Muscle layer of colon (tissue), 2 donors: ENCODE results near the gene TCEANC2.
"Not testable (repeated sequence)": the region's sequence is repeated elsewhere in the genome, so short reads cannot be mapped to it uniquely, and the experiment has no call there.

Source experiments
- H3K27ac ChIP-seq: one replicate; pipeline ENCODE4 v1.7.0; 2013; ENCODE audit warnings: low read depth, mild to moderate bottlenecking, low read length, moderate library complexity
- H3K27me3 ChIP-seq, 2 donors: one replicate each; pipeline ENCODE4 v1.7.0; 2013; ENCODE audit warnings: low read length in 2 of 2, mild to moderate bottlenecking in 2 of 2; ENCODE audit not compliant: insufficient read depth in 2 of 2, control insufficient read depth in 1 of 2
- H3K36me3 ChIP-seq: one replicate; pipeline ENCODE4 v1.7.0; 2013; ENCODE audit warnings: mild to moderate bottlenecking, low read length; ENCODE audit not compliant: insufficient read depth
- H3K4me1 ChIP-seq: one replicate; pipeline ENCODE4 v1.7.0; 2013; ENCODE audit warnings: mild to moderate bottlenecking, low read length; ENCODE audit not compliant: insufficient read depth
- H3K4me3 ChIP-seq, 2 donors: one replicate each; pipeline ENCODE4 v1.7.0; 2013; ENCODE audit warnings: low read length in 2 of 2, low read depth in 1 of 2, mild to moderate bottlenecking in 1 of 2, moderate library complexity in 1 of 2
- H3K9ac ChIP-seq: one replicate; pipeline ENCODE4 v1.7.0; 2013; ENCODE audit warnings: low read length
- H3K9me3 ChIP-seq: one replicate; pipeline ENCODE4 v1.7.0; 2013; ENCODE audit warnings: mild to moderate bottlenecking, low read length
- donor health status: abdominal sarcoma.
- donor health status: Adenocarcinoma of cecum.

Gene TCEANC2

DNA sequence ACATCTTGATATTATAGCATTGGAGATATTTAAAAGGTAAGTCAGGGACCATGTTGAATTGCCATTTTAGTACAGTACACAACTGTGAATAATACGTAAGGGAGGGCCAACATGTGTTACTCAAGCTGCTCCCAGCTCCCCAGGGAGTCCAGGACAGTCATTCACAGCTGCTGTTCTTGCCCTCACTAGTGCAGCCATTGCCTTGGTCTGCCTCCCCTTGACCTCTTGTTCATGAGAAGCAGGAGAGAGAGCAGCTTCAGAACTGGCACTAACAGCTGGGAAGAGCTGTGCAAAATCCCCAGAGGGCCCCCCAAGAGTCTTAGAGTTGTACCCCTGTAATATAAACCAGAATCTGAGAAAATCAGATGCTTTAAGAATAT, 16.4 kb downstream of the TCEANC2 start:
- no peak overlapping the region for H3K27ac ChIP-seq
- no peaks in the 10 kb centered on the region for H3K36me3 ChIP-seq
- H3K9ac ChIP-seq, result no peak overlapping the region
- no peaks in the 10 kb centered on the region for H3K27me3 ChIP-seq
- no peaks in the 10 kb centered on the region for H3K4me1 ChIP-seq
- H3K9me3 ChIP-seq, result no peaks in the 10 kb centered on the region
- no peak overlapping the region for H3K4me3 ChIP-seq

- H3K36me3 ChIP-seq, result no peaks in the 10 kb centered on the region
- no peak overlapping the region for H3K27ac ChIP-seq
- no peaks in the 10 kb centered on the region for H3K27me3 ChIP-seq
- H3K4me3 ChIP-seq, result no peak overlapping the region
- no peaks in the 10 kb centered on the region for H3K9me3 ChIP-seq
- no peak overlapping the region for H3K9ac ChIP-seq
- H3K4me1 ChIP-seq, result no peaks in the 10 kb centered on the region
Observed at GRCh38 chr1:54070171-54070837, 16.9 kb downstream of the TCEANC2 start.

DNA sequence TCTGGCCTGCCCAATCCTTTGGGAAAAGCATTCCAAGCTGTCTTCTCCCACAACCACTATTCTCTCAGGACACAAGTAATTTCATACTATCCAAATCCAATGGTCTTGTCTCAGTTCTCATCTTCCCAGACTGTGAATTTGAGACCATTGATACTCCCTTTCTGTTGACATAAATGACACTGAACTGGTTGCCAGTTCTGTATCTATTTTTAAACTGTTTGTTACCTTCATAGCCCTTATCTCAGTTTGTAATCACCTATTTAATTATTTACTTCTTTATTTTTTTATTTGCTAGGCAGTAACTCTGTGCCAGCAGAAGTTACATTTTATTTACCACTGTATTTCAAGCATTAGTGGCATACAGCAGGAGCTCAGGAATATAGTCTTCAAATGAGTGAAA, 24.0 kb downstream of the TCEANC2 start:
- Histone ChIP-seq H3K4me3 (no peak overlapping the region), H3K4me1 (no peaks in the 10 kb centered on the region), H3K36me3 (no peaks in the 10 kb centered on the region), H3K9ac (no peak overlapping the region), H3K9me3 (no peaks in the 10 kb centered on the region), H3K27ac (no peak overlapping the region), H3K27me3 (no peaks in the 10 kb centered on the region)

GRCh38 chr1:54080598-54081049, 27.2 kb downstream of the TCEANC2 start:
- no peaks in the 10 kb centered on the region for H3K4me1 ChIP-seq
- H3K9me3 ChIP-seq, result no peaks in the 10 kb centered on the region
- H3K9ac ChIP-seq, result no peak overlapping the region
- H3K27me3 ChIP-seq, result no peaks in the 10 kb centered on the region
- no peak overlapping the region for H3K27ac ChIP-seq
- no peaks in the 10 kb centered on the region for H3K36me3 ChIP-seq
- H3K4me3 ChIP-seq, result no peak overlapping the region

DNA sequence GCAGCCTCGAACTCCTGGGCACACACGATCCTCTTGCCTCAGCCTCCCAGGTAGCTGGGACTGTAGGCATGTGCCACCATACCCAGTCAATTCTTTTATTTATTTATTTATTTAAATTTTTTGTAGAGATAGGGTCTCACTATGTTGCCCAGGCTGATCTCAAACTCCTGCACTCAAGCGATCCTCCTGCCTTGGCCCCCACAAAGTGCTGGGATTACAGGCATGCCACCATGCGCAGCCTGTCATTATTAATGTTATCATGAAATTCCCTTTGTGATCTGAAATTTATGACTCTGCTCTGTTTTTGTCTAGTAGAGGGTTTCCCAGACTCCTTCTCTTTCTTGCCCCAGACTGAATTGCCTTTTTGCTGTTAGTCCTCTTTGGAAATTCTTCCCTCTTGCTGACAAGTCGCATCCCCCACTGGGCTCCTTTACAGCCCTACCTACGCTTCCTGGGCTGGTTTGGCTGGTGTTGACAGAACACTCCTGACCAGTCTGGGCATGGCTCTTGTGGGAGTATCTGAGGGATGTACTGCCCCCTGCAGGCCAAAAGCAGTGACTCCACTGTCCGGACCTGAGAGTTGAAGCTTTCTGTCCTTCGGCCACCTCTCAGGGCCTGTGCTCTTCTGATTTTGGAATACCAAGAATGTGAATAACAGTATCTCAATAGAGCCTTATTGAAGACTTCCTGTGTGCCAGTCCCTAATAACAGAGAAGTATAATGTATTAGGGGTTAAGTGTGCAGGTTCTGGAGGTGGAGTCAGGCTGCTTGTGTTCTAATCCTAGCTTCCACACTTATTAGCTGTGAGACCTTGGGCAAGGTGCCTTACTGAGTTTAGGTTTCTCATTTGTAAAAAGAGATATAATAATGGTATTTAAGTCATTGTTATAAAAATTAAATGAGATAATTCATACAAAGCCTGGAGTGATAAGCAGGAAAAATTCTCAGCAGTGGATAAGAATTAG, 28.2 kb downstream of the TCEANC2 start:
- Histone ChIP-seq H3K9ac (no peak overlapping the region), H3K27ac (no peak overlapping the region), H3K4me1 (no peaks in the 10 kb centered on the region), H3K27me3 (no peaks in the 10 kb centered on the region), H3K4me3 (no peak overlapping the region), H3K36me3 (no peaks in the 10 kb centered on the region), H3K9me3 (no peaks in the 10 kb centered on the region)

DNA sequence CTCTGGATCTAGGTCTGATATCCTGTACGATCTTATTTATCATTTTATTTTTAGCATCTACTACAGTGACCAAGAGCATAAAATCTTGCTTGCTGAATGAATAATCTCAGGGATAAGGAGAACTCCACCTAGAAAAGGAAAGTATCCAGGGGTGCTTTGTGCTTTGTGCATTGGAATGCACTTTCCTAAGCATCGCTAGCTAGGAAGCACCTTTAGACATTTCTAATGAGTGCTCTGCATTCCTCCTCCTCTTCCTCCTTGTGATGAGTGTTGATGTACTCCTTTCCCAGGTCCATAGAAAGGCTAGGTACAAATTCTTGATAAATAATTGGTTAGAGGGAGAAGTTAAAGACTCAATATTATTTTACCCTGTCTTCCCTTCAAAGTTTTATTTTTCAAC, 31.4 kb downstream of the TCEANC2 start:
- H3K9ac ChIP-seq, result no peak overlapping the region
- H3K4me3 ChIP-seq, result no peak overlapping the region
- H3K9me3 ChIP-seq, result no peaks in the 10 kb centered on the region
- no peaks in the 10 kb centered on the region for H3K27me3 ChIP-seq
- H3K4me1 ChIP-seq, result no peaks in the 10 kb centered on the region
- peaks cover 4% of the 10 kb centered on the region for H3K36me3 ChIP-seq
- H3K27ac ChIP-seq, result no peak overlapping the region

GRCh38 chr1:54086754-54087153, 33.3 kb downstream of the TCEANC2 start:
- Histone ChIP-seq H3K4me1 (no peaks in the 10 kb centered on the region), H3K27me3 (no peaks in the 10 kb centered on the region), H3K9me3 (no peaks in the 10 kb centered on the region), H3K27ac (no peak overlapping the region), H3K4me3 (no peak overlapping the region), H3K36me3 (peaks cover 4% of the 10 kb centered on the region), H3K9ac (no peak overlapping the region)

DNA sequence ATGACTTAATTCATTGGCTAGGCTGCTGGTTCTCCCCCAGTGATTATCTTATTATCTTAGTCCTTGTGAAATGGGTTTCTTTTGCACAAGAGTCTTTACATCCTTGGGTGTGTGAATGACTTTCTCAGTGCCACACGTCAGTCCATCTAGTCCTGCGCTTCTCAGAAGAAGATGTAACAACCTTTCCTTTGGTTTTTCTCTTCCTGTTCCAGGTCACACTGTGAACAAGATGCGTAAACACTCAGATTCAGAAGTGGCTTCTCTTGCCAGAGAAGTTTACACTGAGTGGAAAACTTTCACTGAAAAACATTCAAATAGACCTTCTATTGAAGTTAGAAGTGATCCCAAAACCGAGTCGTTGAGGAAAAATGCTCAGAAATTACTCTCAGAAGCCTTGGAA, 35.0 kb downstream of the TCEANC2 start:
- no peak overlapping the region for H3K9ac ChIP-seq
- no peaks in the 10 kb centered on the region for H3K9me3 ChIP-seq
- H3K27ac ChIP-seq, result no peak overlapping the region
- H3K4me1 ChIP-seq, result no peaks in the 10 kb centered on the region
- no peak overlapping the region for H3K4me3 ChIP-seq
- no peaks in the 10 kb centered on the region for H3K27me3 ChIP-seq
- peaks cover 4% of the 10 kb centered on the region for H3K36me3 ChIP-seq

GRCh38 chr1:54091666-54092065, 38.3 kb downstream of the TCEANC2 start:
- Histone ChIP-seq H3K4me3 (no peak overlapping the region), H3K27me3 (no peaks in the 10 kb centered on the region), H3K27ac (no peak overlapping the region), H3K9me3 (no peaks in the 10 kb centered on the region), H3K36me3 (peaks cover 4% of the 10 kb centered on the region), H3K9ac (no peak overlapping the region), H3K4me1 (no peaks in the 10 kb centered on the region)

GRCh38 chr1:54094001-54094729, 40.8 kb downstream of the TCEANC2 start:
- Histone ChIP-seq H3K4me1 (no peaks in the 10 kb centered on the region), H3K36me3 (peaks cover under 1% of the 10 kb centered on the region), H3K9ac (no peak overlapping the region), H3K27ac (no peak overlapping the region), H3K9me3 (no peaks in the 10 kb centered on the region), H3K27me3 (no peaks in the 10 kb centered on the region), H3K4me3 (no peak overlapping the region)

DNA sequence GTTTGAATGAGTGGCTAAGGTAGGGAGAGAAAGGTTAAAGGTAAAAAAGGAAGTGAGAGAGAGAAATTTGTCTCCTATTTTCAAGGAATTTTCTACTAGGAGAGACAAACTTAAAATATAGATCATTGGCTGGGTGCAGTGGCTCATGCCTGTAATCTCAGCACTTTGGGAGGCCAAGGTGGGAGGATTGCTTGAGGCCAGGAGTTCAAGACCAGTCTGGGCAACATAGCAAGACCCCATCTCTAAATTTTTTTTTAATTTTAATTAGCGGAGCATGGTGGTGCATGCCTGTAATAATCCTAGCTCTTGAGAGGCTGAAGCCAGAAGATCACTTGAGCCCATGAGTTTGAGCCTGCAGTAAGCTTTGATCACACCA, 41.3 kb downstream of the TCEANC2 start:
- H3K4me1 ChIP-seq, H3K4me3 ChIP-seq, H3K27ac ChIP-seq, H3K9me3 ChIP-seq, H3K9ac ChIP-seq, H3K36me3 ChIP-seq, H3K27me3 ChIP-seq: not testable (repeated sequence)
